Common myeloid progenitor, CD34-positive (primary cell): ENCODE results near the gene SELENON.

Experiments
- CTCF ChIA-PET: fragments of 350-600 bp; sonication (Branson Sonifier 250); formaldehyde crosslinking; loops from one replicate; lab custom pipeline; 2021; ENCODE audit warnings: antibody characterized with exemption; lab: Charles Lee
- POLR2A ChIA-PET: fragments of 350-600 bp; sonication (Branson Sonifier 250); formaldehyde crosslinking; loops from one replicate; lab custom pipeline; 2021; ENCODE audit warnings: antibody characterized with exemption; lab: Charles Lee
- DNase-seq, 3 donors: peaks; one replicate each; pipeline versions ENCODE4 v3.0.0 to v3.0.0-alpha.2; 2013
- H3K27ac ChIP-seq, 2 experiments: 1 replicate in 1 of 2; 2 replicates in 1 of 2; pipeline ENCODE4 v1.7.0; 2013; ENCODE audit warnings: inconsistent platforms in 2 of 2, low read length in 2 of 2, mild to moderate bottlenecking in 2 of 2, low read depth in 1 of 2, moderate library complexity in 1 of 2; ENCODE audit not compliant: severe bottlenecking in 2 of 2, insufficient read depth in 1 of 2, poor library complexity in 1 of 2
- H3K27me3 ChIP-seq, 5 experiments: replicated peaks in 2 of 5; 1 replicate in 3 of 5; 2 replicates in 2 of 5; pipeline versions ENCODE4 v1.6.1 to v1.7.0; 2013; ENCODE audit warnings: low read length in 4 of 5, mild to moderate bottlenecking in 2 of 5, moderate library complexity in 2 of 5, inconsistent platforms in 1 of 5; ENCODE audit not compliant: insufficient read depth in 5 of 5, control insufficient read depth in 4 of 5
- H3K36me3 ChIP-seq, 4 experiments: 1 replicate in 2 of 4; 2 replicates in 2 of 4; pipeline versions ENCODE4 v1.6.1 to v1.7.0; 2013; ENCODE audit warnings: low read length in 3 of 4, control low read depth in 1 of 4, mild to moderate bottlenecking in 1 of 4; ENCODE audit not compliant: control insufficient read depth in 4 of 4, insufficient read depth in 4 of 4
- H3K4me1 ChIP-seq, 4 experiments: 1 replicate in 3 of 4; 2 replicates in 1 of 4; pipeline versions ENCODE4 v1.6.1 to v1.7.1; 2013; ENCODE audit warnings: low read length in 3 of 4, mild to moderate bottlenecking in 3 of 4, control low read depth in 1 of 4, inconsistent platforms in 1 of 4, moderate library complexity in 1 of 4; ENCODE audit not compliant: control insufficient read depth in 4 of 4, insufficient read depth in 4 of 4; ENCODE audit errors: control extremely low read depth in 1 of 4
- H3K4me3 ChIP-seq, 7 experiments: 1 replicate in 4 of 7; 2 replicates in 3 of 7; pipeline versions ENCODE4 v1.5.1 to v1.7.0; 2013; ENCODE audit warnings: mild to moderate bottlenecking in 7 of 7, low read length in 6 of 7, moderate library complexity in 6 of 7, inconsistent platforms in 2 of 7, low read depth in 2 of 7, control low read depth in 1 of 7; ENCODE audit not compliant: insufficient read depth in 4 of 7, control insufficient read depth in 1 of 7; ENCODE audit errors: extremely low read depth in 1 of 7
- H3K9me3 ChIP-seq, 5 experiments: 1 replicate in 4 of 5; 2 replicates in 1 of 5; pipeline versions ENCODE4 v1.6.1 to v1.7.1; 2013; ENCODE audit warnings: low read length in 4 of 5, mild to moderate bottlenecking in 2 of 5, inconsistent platforms in 1 of 5, low read depth in 1 of 5, moderate library complexity in 1 of 5; ENCODE audit not compliant: control insufficient read depth in 4 of 5, insufficient read depth in 2 of 5; ENCODE audit errors: control extremely low read depth in 1 of 5
- WGBS: methylation state at CpG from one replicate; pipeline ENCODE4 v1.1.5; 2013; ENCODE audit not compliant: insufficient coverage; 5-methylcytosine and 5-hydroxymethylcytosine counted together

The SELENON gene

GRCh38 chr1:25784575-25785051 is 15.4 kb upstream of the SELENON start:
- 97% methylated on average over 9 of the region's 9 CpGs for WGBS
- DNase-seq = no peak
- Histone ChIP-seq H3K27me3 (no peaks in the 10 kb centered on the region), H3K27ac (no peak overlapping the region), H3K4me3 (no peak overlapping the region), H3K9me3 (no peaks in the 10 kb centered on the region), H3K4me1 (peaks cover 0 to 16% (median 3%) of the 10 kb centered on the region in 4 experiments), H3K36me3 (no peaks in the 10 kb centered on the region)
- POLR2A ChIA-PET = no interaction called here
- CTCF ChIA-PET = interaction anchor here (0.9 to 1.3 kb wide), 2 partner anchors 11 to 87 kb away, joined by 3 to 6 read pairs; no protein-coding TSS in a partner anchor

- POLR2A ChIA-PET = interaction anchor here (0.6 kb wide), 1 partner anchor 340 kb away, joined by 7 read pairs; no protein-coding TSS in a partner anchor
- no peak overlapping the region for H3K27ac ChIP-seq
- no peaks in the 10 kb centered on the region for H3K9me3 ChIP-seq
- H3K27me3 ChIP-seq = no peaks in the 10 kb centered on the region
- H3K36me3 ChIP-seq = no peaks in the 10 kb centered on the region
- CTCF ChIA-PET = interaction anchor here (0.9 to 1.3 kb wide), 2 partner anchors 10 to 88 kb away, joined by 3 to 6 read pairs; no protein-coding TSS in a partner anchor
- DNase-seq = no peak
- no peak overlapping the region for H3K4me3 ChIP-seq
- 89% methylated on average over 6 of the region's 10 CpGs for WGBS
- H3K4me1 ChIP-seq = peaks cover 0 to 16% (median 3%) of the 10 kb centered on the region in 4 experiments
Observed at GRCh38 chr1:25785333-25786067, 14.5 kb upstream of the SELENON start.

- WGBS = 91% methylated on average over 8 of the region's 11 CpGs
- H3K27ac ChIP-seq = no peak overlapping the region
- H3K27me3 ChIP-seq = no peaks in the 10 kb centered on the region
- H3K9me3 ChIP-seq = no peaks in the 10 kb centered on the region
- no peaks in the 10 kb centered on the region for H3K36me3 ChIP-seq
- H3K4me1 ChIP-seq = peaks cover 0 to 16% (median 3%) of the 10 kb centered on the region in 4 experiments
- ChIA-PET POLR2A (interaction anchor here (0.6 kb wide), 1 partner anchor 357 kb away, joined by 3 read pairs; no protein-coding TSS in a partner anchor), CTCF (interaction anchor here (0.8 to 1.6 kb wide), 9 partner anchors 8 to 177 kb away, joined by 3 to 7 read pairs (median 3); no protein-coding TSS in a partner anchor)
- no peak overlapping the region for H3K4me3 ChIP-seq
- DNase-seq = no peak
Observed at GRCh38 chr1:25786887-25787759, 12.9 kb upstream of the SELENON start.

GRCh38 chr1:25787760-25788166 is 12.2 kb upstream of the SELENON start:
- 92% methylated on average over 5 of the region's 5 CpGs for WGBS
- DNase-seq = no peak
- H3K9me3 ChIP-seq = no peaks in the 10 kb centered on the region
- H3K4me3 ChIP-seq = no peak overlapping the region
- no peak overlapping the region for H3K27ac ChIP-seq
- ChIA-PET POLR2A (interaction anchor here (0.6 kb wide), 1 partner anchor 358 kb away, joined by 3 read pairs; no protein-coding TSS in a partner anchor), CTCF (interaction anchor here (0.8 to 1.6 kb wide), 11 partner anchors 8 to 214 kb away, joined by 3 to 7 read pairs (median 3); no protein-coding TSS in a partner anchor)
- H3K36me3 ChIP-seq = no peaks in the 10 kb centered on the region
- H3K27me3 ChIP-seq = no peaks in the 10 kb centered on the region
- H3K4me1 ChIP-seq = peaks cover 0 to 12% (median 3%) of the 10 kb centered on the region in 4 experiments

- CTCF ChIA-PET = interaction anchor here (1.2 to 2.3 kb wide), 2 partner anchors 11 to 19 kb away, joined by 3 to 5 read pairs; no protein-coding TSS in a partner anchor
Observed at GRCh38 chr1:25790472-25790871, 9.5 kb upstream of the SELENON start.

GRCh38 chr1:25792115-25792514 is 7.9 kb upstream of the SELENON start:
- CTCF ChIA-PET = interaction anchor here (0.9 to 1.4 kb wide), 7 partner anchors 12 to 200 kb away, joined by 3 to 5 read pairs (median 4); no protein-coding TSS in a partner anchor

More at GRCh38 chr1:25790472-25790871, 9.5 kb upstream of the SELENON start:
- no peak overlapping the region for H3K27ac ChIP-seq
- H3K36me3 ChIP-seq = no peaks in the 10 kb centered on the region
- H3K4me1 ChIP-seq = no peaks in the 10 kb centered on the region
- no peak overlapping the region for H3K4me3 ChIP-seq
- H3K27me3 ChIP-seq = no peaks in the 10 kb centered on the region
- POLR2A ChIA-PET = no interaction called here
- DNase-seq = no peak
- no peaks in the 10 kb centered on the region for H3K9me3 ChIP-seq
- 90% methylated on average over 5 of the region's 6 CpGs for WGBS

More at GRCh38 chr1:25792115-25792514, 7.9 kb upstream of the SELENON start:
- peaks cover 0 to 7% (median 5%) of the 10 kb centered on the region in 4 experiments for H3K4me1 ChIP-seq
- no peaks in the 10 kb centered on the region for H3K27me3 ChIP-seq
- no peak overlapping the region for H3K27ac ChIP-seq
- POLR2A ChIA-PET = interaction anchor here (0.5 kb wide), 1 partner anchor 100 kb away, joined by 3 read pairs; no protein-coding TSS in a partner anchor
- H3K36me3 ChIP-seq = no peaks in the 10 kb centered on the region
- H3K9me3 ChIP-seq = no peaks in the 10 kb centered on the region
- no peak for DNase-seq
- H3K4me3 ChIP-seq = no peak overlapping the region
- WGBS = 67% methylated on average over 3 of the region's 4 CpGs
